Measurements from ENCODE around the gene SERP1.

- no peak for TF ChIP-seq CTCF (IDR thresholded peaks at IDR 0.05)
- TF ChIP-seq EP300 (IDR thresholded peaks at IDR 0.05; ENCODE audit: low read depth): no peak
These were observed 9.7 kb upstream of the SERP1 start for GRCh38 chr3:150555859-150556436.

All from transverse colon (tissue), 3 donors.